Retina (tissue), 1 donor: Measurements from ENCODE around the gene TNS1.
A peak's percentile ranks its signal among the peaks of the same experiment; 100 is the strongest.

Source experiments
- DNase-seq: peaks from one replicate; pipeline ENCODE4 v3.0.0-alpha.2; 2016

The TNS1 gene

GRCh38 chr2:217979151-217979811 lies 23.5 kb downstream of the TNS1 start:
- DNase-seq = no peak

GRCh38 chr2:217978536-217979150 lies 24.2 kb downstream of the TNS1 start:
- no peak for DNase-seq

GRCh38 chr2:217977840-217978535 lies 24.8 kb downstream of the TNS1 start:
- no peak for DNase-seq

- no peak for DNase-seq
These were observed 26.5 kb downstream of the TNS1 start for GRCh38 chr2:217976301-217976700.

- DNase-seq = no peak
These were observed 27.2 kb downstream of the TNS1 start for GRCh38 chr2:217975626-217976025.

- no peak for DNase-seq
These were observed 28.3 kb downstream of the TNS1 start for GRCh38 chr2:217974389-217975005.

- no peak for DNase-seq
These were observed 29.6 kb downstream of the TNS1 start for GRCh38 chr2:217973008-217973787.

- DNase-seq = peak; percentile 63
These were observed 30.3 kb downstream of the TNS1 start for GRCh38 chr2:217972490-217972889.

- no peak for DNase-seq
These were observed 30.8 kb downstream of the TNS1 start for GRCh38 chr2:217972037-217972436.

GRCh38 chr2:217971166-217971565 lies 31.6 kb downstream of the TNS1 start:
- DNase-seq = no peak

- no peak for DNase-seq
These were observed 32.6 kb downstream of the TNS1 start for GRCh38 chr2:217970206-217970605.

GRCh38 chr2:217969588-217969987 lies 33.2 kb downstream of the TNS1 start:
- DNase-seq = no peak

- DNase-seq = no peak
These were observed 34.8 kb downstream of the TNS1 start for GRCh38 chr2:217968023-217968422.

- no peak for DNase-seq
These were observed 36.2 kb downstream of the TNS1 start for GRCh38 chr2:217966423-217967070.

GRCh38 chr2:217964275-217965161 lies 38.3 kb downstream of the TNS1 start:
- DNase-seq = no peak

GRCh38 chr2:217960351-217960750 lies 42.4 kb downstream of the TNS1 start:
- DNase-seq = no peak

- no peak for DNase-seq
These were observed 43.1 kb downstream of the TNS1 start for GRCh38 chr2:217959723-217960122.

GRCh38 chr2:217958884-217959225 lies 43.9 kb downstream of the TNS1 start:
- no peak for DNase-seq

GRCh38 chr2:217958206-217958883 lies 44.5 kb downstream of the TNS1 start:
- DNase-seq = no peak

GRCh38 chr2:217956586-217957457 lies 46.0 kb downstream of the TNS1 start:
- DNase-seq = no peak
